Cardiac muscle cell (in vitro differentiated cells and primary cell): ENCODE measurements around the gene ACOXL. TPM values are rescaled to one million over a fixed set of nuclear protein-coding genes. Genes with fewer than 3 reads are reported as not detected.

Experiments used
- DNase-seq, 2 donors: peaks; one replicate each; pipeline versions ENCODE4 v3.0.0 to v3.0.0-alpha.2; 2010 to 2017; ENCODE audit warnings: low read depth in 1 of 2, low spot score in 1 of 2
- H3K27ac ChIP-seq: fragments of 200-600 bp; sonication (generic); 2 replicates; pipeline ENCODE4 v1.5.1; 2016
- H3K27me3 ChIP-seq: fragments of 200-600 bp; sonication (generic); 2 replicates; pipeline ENCODE4 v1.6.0; 2016; ENCODE audit warnings: control low read depth
- H3K36me3 ChIP-seq: fragments of 200-600 bp; sonication (generic); 2 replicates; pipeline ENCODE4 v1.5.1; 2016; ENCODE audit warnings: control low read depth
- H3K4me1 ChIP-seq: fragments of 200-600 bp; sonication (generic); 2 replicates; pipeline ENCODE4 v1.8.1; 2017; ENCODE audit warnings: low read depth, mild to moderate bottlenecking, mixed run types
- H3K4me3 ChIP-seq: fragments of 200-600 bp; sonication (generic); 2 replicates; pipeline ENCODE4 v1.5.1; 2016; ENCODE audit warnings: mild to moderate bottlenecking
- H3K9me3 ChIP-seq: fragments of 200-600 bp; sonication (generic); 2 replicates; pipeline ENCODE4 v1.5.1; 2017; ENCODE audit warnings: low read depth, mild to moderate bottlenecking, control low read depth
- CTCF ChIP-seq: IDR thresholded peaks from 2 replicates; pipeline ENCODE4 v1.5.1; 2012; ENCODE audit warnings: low read depth, mild to moderate bottlenecking, low read length
- polyA plus RNA-seq: library from polyadenylated mRNA; unstranded; fragments of >200 nt; fragmentation: Nextera tagmentation; extraction: Ambion mirVana; gene quantifications from 2 replicates; pipeline ENCODE4 v1.2.1, GENCODE V29; 2016
- total RNA-seq: library from RNA; depleted of rRNA; stranded (reverse); fragments of >200 nt; gene quantifications from 2 replicates; pipeline ENCODE4 v1.2.3, GENCODE V29; 2016

Gene ACOXL
- total and polyA plus RNA-seq, 2 experiments from 2014 or later, result 0.89 to 2.4 TPM

GRCh38 chr2:111138839-111139238, 406.5 kb downstream of the ACOXL start:
- Histone ChIP-seq H3K9me3 (no peaks in the 10 kb centered on the region), H3K27ac (no peak overlapping the region), H3K36me3 (peaks cover 7% of the 10 kb centered on the region), H3K4me3 (no peak overlapping the region), H3K4me1 (peaks cover 2% of the 10 kb centered on the region), H3K27me3 (no peaks in the 10 kb centered on the region)
- TF ChIP-seq CTCF, result no peak
- no peak for DNase-seq

DNA sequence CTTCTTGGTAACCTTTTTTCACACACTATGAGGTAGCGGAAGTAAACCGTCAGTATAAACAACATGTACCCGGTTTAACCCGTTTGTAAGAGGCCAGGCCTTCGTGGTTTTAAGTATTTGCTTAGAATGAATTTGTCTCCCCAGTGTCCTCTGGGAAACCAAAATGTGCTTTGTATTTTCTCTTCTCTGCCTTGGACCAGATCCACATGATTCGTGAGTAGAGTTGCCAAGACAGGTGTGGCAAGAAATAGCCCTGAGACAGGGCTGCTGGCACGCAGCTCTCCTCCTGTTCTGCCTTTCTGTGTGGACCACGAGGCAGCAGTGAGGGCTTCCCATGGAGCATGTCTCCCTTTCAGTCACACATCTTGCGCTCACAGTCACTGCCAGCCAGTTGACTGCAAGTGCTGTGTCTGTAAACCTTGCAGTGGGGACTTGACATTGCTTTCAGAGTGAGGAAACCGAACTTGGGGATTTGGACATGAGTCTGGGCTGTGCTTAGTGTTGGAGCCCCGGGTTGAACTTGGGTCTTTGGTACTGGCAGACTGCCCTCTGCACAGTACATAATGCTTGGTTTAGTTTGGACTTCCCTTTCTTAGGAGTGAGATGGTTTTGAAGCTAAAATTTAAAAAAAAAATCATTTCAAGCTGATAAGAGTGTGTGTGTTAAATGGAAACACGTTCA, 407.4 kb downstream of the ACOXL start:
- H3K36me3 ChIP-seq, result peaks cover 7% of the 10 kb centered on the region
- H3K4me1 ChIP-seq, result no peaks in the 10 kb centered on the region
- DNase-seq, result no peak
- no peaks in the 10 kb centered on the region for H3K9me3 ChIP-seq
- H3K27me3 ChIP-seq, result no peaks in the 10 kb centered on the region
- H3K4me3 ChIP-seq, result no peak overlapping the region
- H3K27ac ChIP-seq, result no peak overlapping the region
- TF ChIP-seq CTCF, result no peak

DNA sequence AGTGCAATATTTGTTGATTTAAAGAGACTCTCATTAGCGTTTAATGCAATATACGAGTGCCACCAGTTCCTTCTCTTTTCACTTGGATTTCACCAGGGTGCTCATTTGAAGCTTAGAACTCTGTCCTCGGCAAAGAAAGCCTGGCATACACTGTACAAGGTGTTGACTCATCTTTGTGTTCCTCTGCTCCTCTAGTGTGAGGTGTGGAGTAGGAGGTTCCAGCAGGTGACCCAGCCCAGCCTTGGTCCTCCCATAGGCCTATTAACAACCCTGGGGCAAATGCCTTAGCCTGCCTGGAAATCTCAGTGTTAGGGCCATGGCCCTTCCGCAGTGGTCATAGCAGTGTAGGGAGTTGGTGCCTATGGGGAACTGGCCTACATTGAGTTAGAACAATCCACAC, 408.4 kb downstream of the ACOXL start:
- no peak overlapping the region for H3K4me3 ChIP-seq
- TF ChIP-seq CTCF, result no peak
- peaks cover 7% of the 10 kb centered on the region for H3K36me3 ChIP-seq
- H3K4me1 ChIP-seq, result no peaks in the 10 kb centered on the region
- no peaks in the 10 kb centered on the region for H3K9me3 ChIP-seq
- no peaks in the 10 kb centered on the region for H3K27me3 ChIP-seq
- H3K27ac ChIP-seq, result no peak overlapping the region
- DNase-seq, result no peak

- H3K4me1 ChIP-seq, result no peaks in the 10 kb centered on the region
- no peak overlapping the region for H3K27ac ChIP-seq
- H3K4me3 ChIP-seq, result no peak overlapping the region
- TF ChIP-seq CTCF, result no peak
- no peaks in the 10 kb centered on the region for H3K27me3 ChIP-seq
- H3K36me3 ChIP-seq, result peaks cover 7% of the 10 kb centered on the region
- DNase-seq, result no peak
- no peaks in the 10 kb centered on the region for H3K9me3 ChIP-seq
Measured at GRCh38 chr2:111142101-111142500, 409.7 kb downstream of the ACOXL start.

DNA sequence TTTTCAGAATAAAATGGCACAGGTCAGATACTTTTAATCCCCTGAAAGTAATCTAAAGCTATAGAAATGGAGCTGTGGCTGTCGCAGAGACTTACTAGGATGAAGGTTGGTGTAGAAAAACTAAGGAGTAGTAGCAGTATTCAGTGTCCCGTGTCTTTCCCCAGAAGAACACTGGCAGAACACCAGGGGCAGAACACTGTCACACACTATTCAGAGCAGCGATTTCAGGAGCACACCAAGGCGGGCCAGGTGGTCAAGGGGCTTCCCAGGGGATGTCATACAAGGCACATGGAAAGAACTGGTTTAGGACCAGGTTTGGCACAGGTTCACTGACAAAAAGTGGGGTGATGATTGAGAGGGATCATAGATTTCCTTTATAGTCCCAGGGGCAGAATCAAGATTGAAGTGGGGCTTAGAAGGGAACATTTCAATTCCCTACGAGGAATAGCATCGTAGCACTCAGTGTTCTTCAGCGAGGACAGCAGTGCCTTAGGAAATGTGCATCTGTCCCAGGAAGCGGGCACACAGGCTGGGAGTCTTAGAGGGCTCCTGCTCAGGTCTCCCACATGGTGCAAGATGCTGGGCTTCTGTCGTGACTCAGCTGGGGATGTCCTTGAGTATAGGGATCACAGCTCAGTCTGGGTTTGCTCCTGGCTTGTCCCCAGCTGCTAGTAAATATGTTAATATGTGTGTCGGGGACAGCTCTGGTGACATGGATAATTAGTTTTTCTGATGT, 410.9 kb downstream of the ACOXL start:
- H3K27ac ChIP-seq, result no peak overlapping the region

More for the DNA sequence above, 410.9 kb downstream of the ACOXL start:
- peaks cover 4% of the 10 kb centered on the region for H3K36me3 ChIP-seq
- no peaks in the 10 kb centered on the region for H3K27me3 ChIP-seq
- no peak overlapping the region for H3K4me3 ChIP-seq
- no peaks in the 10 kb centered on the region for H3K9me3 ChIP-seq
- no peak for TF ChIP-seq CTCF
- H3K4me1 ChIP-seq, result no peaks in the 10 kb centered on the region
- DNase-seq, result no peak
